Non-pigmented ciliary epithelial cell (primary cell): ENCODE measurements around the gene PRPSAP2.
"Not testable (repeated sequence)": the region's sequence is repeated elsewhere in the genome, so short reads cannot be mapped to it uniquely, and the experiment has no call there.

Experiments
- DNase-seq: peaks from one replicate; pipeline ENCODE4 v3.0.0-alpha.2; 2010; ENCODE audit warnings: low read depth

Gene PRPSAP2

DNA sequence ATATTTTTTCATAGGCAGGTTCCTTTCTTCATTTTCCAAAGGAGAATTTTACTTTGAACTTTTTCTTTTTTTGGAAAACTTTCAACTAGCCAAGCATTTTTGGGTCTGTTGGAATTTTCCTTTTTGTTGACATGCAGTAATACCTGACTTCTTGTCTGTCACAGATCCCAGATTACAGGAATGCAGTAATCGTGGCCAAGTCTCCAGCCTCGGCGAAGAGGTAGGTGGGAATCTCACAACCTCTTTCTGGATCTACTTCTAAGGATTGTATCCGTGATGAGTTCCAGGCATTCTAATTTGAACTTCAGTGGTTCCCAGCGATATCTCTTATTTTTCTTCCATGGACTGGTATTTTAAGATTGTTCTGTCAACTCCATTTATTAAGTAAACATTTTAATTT lies 31.7 kb downstream of the PRPSAP2 start:
- no peak for DNase-seq

- DNase-seq, result no peak
Measured at GRCh38 chr17:18891541-18891940, 33.6 kb downstream of the PRPSAP2 start.

GRCh38 chr17:18896146-18896545 lies 38.2 kb downstream of the PRPSAP2 start:
- DNase-seq, result no peak

- DNase-seq, result no peak
Measured at GRCh38 chr17:18896947-18897346, 39.0 kb downstream of the PRPSAP2 start.

- DNase-seq, result no peak
Measured at GRCh38 chr17:18904482-18904881, 46.6 kb downstream of the PRPSAP2 start.

DNA sequence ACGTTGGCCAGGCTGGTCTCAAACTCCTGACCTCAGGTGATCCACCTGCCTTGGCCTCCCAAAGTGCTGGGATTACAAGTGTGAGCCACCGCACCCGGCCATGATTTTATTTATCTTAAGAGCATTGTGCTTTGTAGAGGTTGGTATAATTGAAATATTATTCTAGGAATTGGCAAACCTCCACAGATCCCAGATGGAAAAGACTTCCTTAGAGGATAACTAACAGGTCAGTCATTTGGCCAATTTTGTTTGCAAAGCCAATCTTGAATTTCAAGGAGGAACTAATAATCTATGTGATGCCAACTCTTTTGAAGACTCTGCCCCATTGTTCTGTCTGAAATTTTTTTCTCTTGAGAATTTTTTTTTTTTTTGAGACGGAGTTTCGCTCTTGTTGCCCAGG lies 47.3 kb downstream of the PRPSAP2 start:
- DNase-seq, result no peak

GRCh38 chr17:18910326-18910725 lies 52.4 kb downstream of the PRPSAP2 start:
- no peak for DNase-seq

DNA sequence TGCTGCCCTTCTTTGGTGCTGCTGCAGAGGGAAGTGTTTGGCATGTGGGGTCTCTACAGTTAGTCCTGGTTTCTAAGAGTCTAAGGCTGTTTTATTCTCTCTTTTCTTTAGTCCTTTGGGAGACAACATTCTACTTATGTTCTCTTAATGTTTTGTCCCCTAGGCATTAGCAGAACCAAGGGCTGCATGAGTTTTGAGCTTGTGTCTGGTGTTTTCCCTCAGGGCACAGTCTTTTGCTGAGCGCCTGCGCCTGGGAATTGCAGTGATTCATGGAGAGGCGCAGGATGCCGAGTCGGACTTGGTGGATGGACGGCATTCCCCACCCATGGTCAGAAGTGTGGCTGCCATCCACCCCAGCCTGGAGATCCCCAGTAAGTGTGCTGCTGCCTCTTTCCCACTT lies 53.0 kb downstream of the PRPSAP2 start:
- DNase-seq, result no peak

GRCh38 chr17:18916816-18917500 lies 59.0 kb downstream of the PRPSAP2 start:
- DNase-seq, result no peak

DNA sequence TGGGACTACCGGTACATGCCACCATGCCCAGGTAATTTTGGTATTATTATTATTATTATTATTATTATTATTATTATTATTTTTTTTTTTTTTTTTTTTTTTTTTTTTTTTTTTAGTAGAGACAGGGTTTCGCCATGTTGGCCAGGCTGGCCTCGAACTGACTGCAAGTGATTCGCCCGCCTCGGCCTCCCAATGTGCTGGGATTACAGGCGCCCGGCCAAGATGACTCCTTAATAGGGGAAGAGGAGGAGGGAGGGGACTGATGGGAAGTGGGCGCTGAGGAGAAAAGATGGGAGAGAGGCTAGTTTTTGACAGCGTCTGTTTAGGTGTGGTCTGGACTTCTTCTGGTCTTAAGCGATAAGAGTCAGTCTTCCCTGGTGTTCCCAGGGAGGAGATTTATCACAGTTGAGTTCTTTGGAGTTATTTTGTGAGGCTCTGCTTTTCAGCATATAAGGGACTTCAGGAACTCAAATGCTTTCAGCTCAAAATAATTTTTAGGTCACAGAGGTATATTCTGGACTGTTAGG lies 59.6 kb downstream of the PRPSAP2 start:
- DNase-seq, result no peak

DNA sequence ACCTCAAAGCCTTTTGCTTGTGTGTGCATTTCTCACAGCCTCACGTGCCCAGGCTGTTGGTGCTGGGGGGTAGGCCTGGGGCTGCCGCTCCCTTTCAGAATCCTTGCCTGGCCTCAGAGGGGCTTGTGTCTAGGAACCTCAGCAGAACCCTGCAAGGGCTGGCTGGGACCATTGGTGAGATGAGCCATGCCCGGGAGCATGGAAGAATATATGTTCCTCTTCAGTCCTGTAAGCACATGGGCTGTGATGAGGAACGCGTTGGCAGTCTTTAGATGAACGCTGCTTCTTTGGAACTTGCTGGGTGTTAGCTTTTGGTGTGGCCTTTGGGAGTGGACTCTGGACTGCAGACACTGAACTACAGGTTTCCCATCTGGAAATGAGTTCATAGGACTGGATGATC lies 62.0 kb downstream of the PRPSAP2 start:
- no peak for DNase-seq

- no peak for DNase-seq
Measured at GRCh38 chr17:18920911-18921441, 63.0 kb downstream of the PRPSAP2 start.

DNA sequence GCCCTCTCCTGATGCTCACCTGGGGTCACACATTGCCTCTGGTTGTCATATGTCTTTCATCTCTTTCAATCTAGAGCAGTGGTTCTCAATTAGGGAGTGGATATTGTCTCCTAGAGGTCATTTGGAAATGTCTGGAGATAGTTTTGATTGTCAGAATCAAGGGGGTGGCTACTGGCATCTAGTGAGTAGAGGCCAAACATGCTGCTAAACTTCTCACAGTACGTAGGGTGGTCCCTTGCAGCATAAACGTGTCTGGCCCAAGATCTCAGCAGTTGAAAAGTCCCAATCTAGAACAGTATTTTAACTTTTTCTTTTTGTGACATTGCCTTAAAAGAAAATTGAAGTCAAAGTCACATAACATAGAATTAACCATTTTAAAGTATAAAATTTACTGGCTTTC lies 63.6 kb downstream of the PRPSAP2 start:
- DNase-seq, result no peak

GRCh38 chr17:18921912-18922451 lies 64.1 kb downstream of the PRPSAP2 start:
- no peak for DNase-seq

DNA sequence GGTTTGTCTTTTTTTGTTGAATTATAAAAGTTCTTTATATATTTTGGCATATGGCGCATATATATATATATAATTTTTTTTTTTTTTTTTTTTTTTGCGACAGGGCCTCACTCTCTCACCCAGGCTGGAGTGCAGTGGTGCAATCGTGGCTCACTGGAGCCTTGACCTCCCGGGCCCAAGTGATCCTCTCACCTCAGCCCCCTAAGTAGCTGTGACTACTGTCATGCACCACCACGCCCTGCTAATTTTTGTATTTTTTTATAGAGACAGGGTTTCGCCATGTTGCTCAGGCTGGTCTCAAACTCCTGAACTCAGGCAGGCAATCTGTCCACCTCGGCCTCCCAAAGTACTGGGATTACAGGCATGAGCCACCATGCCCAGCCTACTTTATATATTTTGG lies 64.7 kb downstream of the PRPSAP2 start:
- not testable (repeated sequence) for DNase-seq

DNA sequence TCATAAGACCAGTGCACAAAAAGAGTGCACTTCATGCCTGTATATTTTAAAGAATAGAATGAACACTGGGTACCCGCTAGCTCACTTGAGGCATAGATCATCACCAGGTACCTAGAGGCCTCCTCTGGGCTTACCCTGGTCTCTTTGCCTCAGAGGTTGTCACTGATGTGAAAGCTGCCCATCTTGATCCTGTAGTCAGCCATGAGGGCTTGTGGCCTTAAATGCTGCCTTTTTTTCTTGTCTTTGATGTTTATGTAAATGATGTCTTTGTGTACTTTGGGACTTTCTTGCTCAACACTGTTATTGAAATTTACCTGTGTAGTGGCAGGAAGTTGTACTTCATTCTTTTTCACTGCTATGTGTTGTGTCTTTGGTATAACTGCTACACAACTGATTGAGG lies 67.3 kb downstream of the PRPSAP2 start:
- DNase-seq, result no peak

- DNase-seq, result no peak
Measured at GRCh38 chr17:18928628-18929125, 70.7 kb downstream of the PRPSAP2 start.

- DNase-seq, result no peak
Measured at GRCh38 chr17:18932360-18933055, 74.6 kb downstream of the PRPSAP2 start.

DNA sequence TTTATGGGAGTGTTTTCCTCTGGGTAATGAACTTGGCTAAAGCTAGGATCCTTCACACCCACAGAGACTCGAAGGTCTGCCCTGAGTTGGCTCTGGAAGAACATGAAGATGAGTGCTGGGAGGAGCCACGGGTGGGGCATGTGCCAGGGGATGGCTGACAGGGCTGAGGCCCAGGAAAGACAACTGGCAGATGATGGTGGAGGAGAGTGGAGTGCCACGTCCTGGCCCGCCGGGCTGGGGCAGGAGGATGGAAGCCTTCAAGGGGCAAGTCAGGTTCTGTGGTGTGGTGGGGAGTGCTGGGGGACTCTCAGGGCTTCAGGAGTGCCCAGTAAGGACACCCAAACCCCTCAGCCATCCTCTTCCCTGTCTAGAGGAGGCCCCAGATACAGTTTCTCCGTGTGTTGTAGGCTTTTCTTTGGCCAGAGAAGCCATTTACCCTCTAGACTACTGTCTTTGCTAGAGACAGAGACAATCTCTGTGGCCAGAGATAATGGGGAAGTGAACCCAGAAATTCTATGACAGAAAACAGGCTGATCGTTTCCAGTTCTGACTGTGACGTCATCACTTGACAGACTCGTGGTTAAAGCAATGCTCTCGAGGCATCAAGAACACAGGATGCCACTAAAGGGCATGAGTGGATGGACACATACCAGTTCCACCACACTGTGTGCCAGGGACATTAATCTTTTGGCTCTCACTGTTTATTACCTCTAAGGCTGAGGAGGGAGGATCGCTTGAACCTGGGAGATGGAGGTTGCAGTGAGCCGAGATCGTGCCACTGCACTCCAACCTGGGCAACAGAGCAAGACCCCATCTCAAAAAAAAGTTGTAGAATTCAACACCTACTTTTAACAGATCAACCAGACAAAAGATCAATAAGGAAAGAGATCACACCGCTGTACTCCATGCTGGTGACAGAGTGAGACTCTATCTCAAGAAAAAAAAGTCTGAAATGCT lies 75.4 kb downstream of the PRPSAP2 start:
- DNase-seq, result no peak

DNA sequence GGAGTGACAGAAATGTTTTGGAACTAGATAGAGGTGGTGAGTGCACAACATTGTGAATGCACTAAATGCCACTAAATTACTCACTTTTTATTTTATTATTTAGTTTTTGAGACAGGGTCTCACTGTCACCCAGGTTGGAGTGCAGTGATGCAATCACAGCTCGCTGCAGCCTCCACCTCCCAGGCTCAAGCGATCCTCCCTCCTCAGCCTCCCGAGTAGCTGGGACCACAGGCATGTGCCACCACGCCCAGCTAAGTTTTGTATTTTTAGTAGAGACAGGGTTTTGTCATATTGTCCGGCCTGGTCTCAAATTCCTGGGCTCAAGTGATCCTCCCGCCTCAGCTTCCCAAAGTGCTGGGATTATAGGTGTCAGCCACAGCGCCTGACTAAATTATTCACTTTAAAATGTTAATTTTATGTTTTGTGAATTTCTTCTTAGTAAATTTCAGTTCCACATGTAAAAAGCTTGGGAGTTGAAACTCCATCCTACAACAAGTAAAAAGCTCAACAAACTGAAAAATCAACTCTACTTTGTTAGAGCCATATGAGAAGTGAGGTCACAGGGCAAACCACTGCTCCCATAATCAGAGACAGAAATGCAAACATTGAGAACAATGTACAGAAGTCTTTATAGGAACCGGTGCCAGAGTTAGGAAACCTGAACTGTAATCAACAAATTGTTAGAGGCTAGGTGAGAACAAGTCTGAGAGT lies 80.2 kb downstream of the PRPSAP2 start:
- DNase-seq, result no peak

DNA sequence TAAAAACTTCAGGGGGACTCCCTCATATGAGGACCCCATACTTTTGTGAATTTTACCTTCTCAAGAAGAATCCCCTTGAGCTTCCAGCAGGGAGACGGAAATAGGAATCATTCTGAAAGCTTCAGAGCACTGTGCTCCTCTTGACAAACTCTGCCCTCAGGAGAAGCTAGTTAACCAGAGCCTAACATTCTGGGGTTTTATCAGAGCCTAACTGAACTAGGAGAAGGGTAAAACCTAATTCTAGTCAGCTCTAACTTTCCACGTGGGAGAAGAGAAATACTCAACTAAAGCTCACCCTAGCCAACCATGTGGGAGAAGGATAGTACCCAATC lies 80.7 kb downstream of the PRPSAP2 start:
- no peak for DNase-seq
